NT2/D1 (cell line): Measurements from ENCODE around the gene CDK14.

ENCODE experiments used
- SUZ12 ChIP-seq: IDR thresholded peaks from 2 replicates; pipeline ENCODE4 v1.6.1; 2011; ENCODE audit not compliant: insufficient read length, insufficient read depth; ENCODE audit errors: extremely low read depth
- ZNF274 ChIP-seq: IDR thresholded peaks from 2 replicates; pipeline ENCODE4 v1.6.1; 2011; ENCODE audit warnings: mild to moderate bottlenecking, low read depth, low read length

DNA sequence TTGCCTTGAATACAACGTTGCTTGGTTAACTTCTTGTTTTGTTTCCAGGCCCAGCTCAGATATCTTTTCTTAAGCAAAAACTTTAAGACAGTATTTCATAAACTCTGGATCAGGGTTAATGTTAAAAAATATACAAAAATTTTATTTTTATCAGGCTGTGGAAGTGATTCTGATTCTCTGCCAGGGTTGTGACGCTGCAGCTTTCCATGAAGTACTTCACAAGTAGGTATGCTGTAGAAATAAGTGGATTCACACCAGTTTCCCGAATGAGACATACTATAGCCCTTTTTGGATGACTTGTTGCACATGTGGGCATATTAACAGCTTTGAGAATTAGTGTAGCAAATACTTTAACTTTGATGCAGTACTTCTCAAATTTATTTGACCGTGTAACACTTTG, 70.1 kb downstream of the CDK14 start:
- no peak for TF ChIP-seq ZNF274
- no peak for TF ChIP-seq SUZ12
